Adrenal gland (tissue), 12 donors: ENCODE results near the gene MLLT1. TPM values are rescaled to one million over a fixed set of nuclear protein-coding genes. Genes with fewer than 3 reads are reported as not detected.

Experiments used
- DNase-seq, 7 donors: peaks; one replicate each; pipeline ENCODE4 v3.0.0-alpha.2; 2019 to 2020
- H3K27ac ChIP-seq, 5 donors: fragments of 200-600 bp; sonication (generic) in 4 of 5; 1 replicate in 3 of 5; 2 replicates in 2 of 5; pipeline versions ENCODE4 v1.5.1 to v1.8.0; 2016 to 2020; ENCODE audit warnings: mild to moderate bottlenecking in 1 of 5
- H3K27me3 ChIP-seq: fragments of 200-600 bp; 2 replicates; pipeline ENCODE4 v1.8.0; 2021
- H3K36me3 ChIP-seq, 2 donors: fragments of 200-600 bp; replicated peaks in 1 of 2; 1 replicate in 1 of 2; 2 replicates in 1 of 2; pipeline versions ENCODE4 v1.5.1 to v1.8.0; 2018 to 2022
- H3K4me1 ChIP-seq, 2 donors: fragments of 200-600 bp; replicated peaks in 1 of 2; 1 replicate in 1 of 2; 2 replicates in 1 of 2; pipeline versions ENCODE4 v1.5.1 to v1.8.0; 2018 to 2021
- H3K4me3 ChIP-seq, 4 donors: fragments of 200-600 bp; sonication (generic) in 3 of 4; one replicate each; pipeline ENCODE4 v1.5.1; 2016 to 2018
- H3K9me3 ChIP-seq, 3 donors: fragments of 200-600 bp; sonication (generic) in 1 of 3; replicated peaks in 1 of 3; 1 replicate in 2 of 3; 2 replicates in 1 of 3; pipeline versions ENCODE4 v1.5.1 to v1.8.0; 2016 to 2021
- CTCF ChIP-seq, 6 experiments: fragments of 450-650 bp in 4 of 6; fragments of 200-600 bp in 2 of 6; sonication (generic) in 1 of 6; IDR thresholded peaks; 1 replicate in 5 of 6; 2 replicates in 1 of 6; pipeline versions ENCODE4 v1.5.1 to v1.8.0; 2016 to 2021; ENCODE audit warnings: antibody characterized with exemption in 6 of 6, mild to moderate bottlenecking in 2 of 6, moderate library complexity in 1 of 6
- POLR2A ChIP-seq, 2 donors: fragments of 450-650 bp; IDR thresholded peaks; one replicate each; pipeline ENCODE4 v1.6.1; 2017; ENCODE audit warnings: antibody characterized with exemption in 2 of 2, mild to moderate bottlenecking in 2 of 2, moderate library complexity in 1 of 2
- WGBS, 4 donors: extraction: QIAGEN DNeasy Blood & Tissue Kit in 2 of 4; methylation state at CpG; one replicate each; pipeline versions ENCODE4 v1.1.5 to v1.1.7; 2013 to 2017; 5-methylcytosine and 5-hydroxymethylcytosine counted together
- intact Hi-C, 2 donors: fragments of 100-400 bp; cut with DNase I; formaldehyde crosslinking; loops; one replicate each; pipeline versions ENCODE4 v1.14.1 to v1.15.0; 2022 to 2023
- polyA plus RNA-seq, 3 donors: library from polyadenylated mRNA; stranded (reverse); fragments of 200-250 nt in 2 of 3; fragments of 350-450 nt in 1 of 3; fragmentation: Illumina TruSeq in 1 of 3; extraction: RNeasy Lipid Tissue Mini Kit (QIAGEN cat#74804) in 1 of 3; gene quantifications; one replicate each; pipeline ENCODE4 v1.2.3, GENCODE V29; 2013 to 2014
- total RNA-seq, 9 donors: library from RNA; depleted of rRNA in 4 of 9; stranded (reverse); fragments of >200 nt in 4 of 9; fragments of 120-200 nt in 1 of 9; fragmentation: NEBNext Ultra II Directional in 1 of 9; extraction: Animal tissue kit (Norgen Biotek cat#: 25700) in 1 of 9; gene quantifications; one replicate each; pipeline versions ENCODE4 v1.1.0 to v1.2.4, GENCODE V29; 2013 to 2023
- donor health status: healthy with polysubstance abuse.
- donor health status: Bipolar disorder and iron deficiency.
- donor health status: DM: yes; HTN: yes; CAD: no.
- donor health status: DM: no; HTN: no; CAD: no.
- donor health status: DM: no; HTN: no; CAD: no.
- donor health status: DM: yes; HTN: yes; CAD: no.

The MLLT1 gene
- total and polyA plus RNA-seq, 12 donors: 9.3 to 66.3 (median 28.2) TPM

GRCh38 chr19:6271721-6272410, 7.9 kb downstream of the MLLT1 start:
- 8 to 39% (median 19%) methylated on average over 11 to 35 of the region's 35 CpGs for WGBS, 4 donors
- H3K36me3 ChIP-seq: peaks cover 0 to 36% of the 10 kb centered on the region in 2 donors
- TF ChIP-seq POLR2A (IDR thresholded peaks at IDR 0.05): peak in 1 of 2 donors; percentile 53
- TF ChIP-seq CTCF (IDR thresholded peaks at IDR 0.05): no peak
- H3K27me3 ChIP-seq: no peaks in the 10 kb centered on the region
- peak overlapping the region; percentile 70 to 97 (median 83) for H3K27ac ChIP-seq
- intact Hi-C loops: no loop called here
- H3K4me1 ChIP-seq: peaks cover 41 to 66% of the 10 kb centered on the region in 2 donors
- DNase-seq: peak; percentile 71 to 93 (median 90)
- H3K9me3 ChIP-seq: no peaks in the 10 kb centered on the region
- peak overlapping the region in 1 of 4 donors; percentile 39 for H3K4me3 ChIP-seq

GRCh38 chr19:6271251-6271650, 8.5 kb downstream of the MLLT1 start:
- intact Hi-C loops: no loop called here
- Histone ChIP-seq H3K36me3 (peaks cover 0 to 39% of the 10 kb centered on the region in 2 donors), H3K4me1 (peaks cover 41 to 60% of the 10 kb centered on the region in 2 donors), H3K9me3 (no peaks in the 10 kb centered on the region), H3K4me3 (peak overlapping the region in 1 of 4 donors; percentile 39), H3K27me3 (no peaks in the 10 kb centered on the region), H3K27ac (peak overlapping the region; percentile 3 to 97 (median 78))
- TF ChIP-seq CTCF (IDR thresholded peaks at IDR 0.05): no peak
- TF ChIP-seq POLR2A (IDR thresholded peaks at IDR 0.05): no peak
- no peak for DNase-seq
- WGBS, 4 donors: 64 to 88% (median 80%) methylated on average over 9 of the region's 9 CpGs

DNA sequence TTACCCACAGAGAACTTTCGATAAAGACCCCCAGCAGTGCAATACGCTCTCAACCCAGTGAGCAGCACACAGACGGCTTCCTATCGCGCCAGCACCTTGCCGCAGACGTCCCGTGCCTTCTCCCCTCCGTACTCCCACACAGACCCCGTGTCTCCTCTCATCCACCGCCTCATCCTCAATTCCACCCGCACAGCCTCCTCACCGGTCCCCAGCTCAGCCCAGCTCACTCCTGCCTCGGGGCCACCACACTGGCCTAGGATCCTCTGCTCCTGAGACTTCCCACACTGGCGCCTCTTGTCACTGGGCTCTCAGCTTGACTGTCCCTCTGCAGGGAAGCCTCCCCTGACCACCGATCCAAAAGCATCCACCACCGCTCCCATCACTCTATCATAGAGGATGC, 9.0 kb downstream of the MLLT1 start:
- no peak for TF ChIP-seq CTCF (IDR thresholded peaks at IDR 0.05)
- no peak for TF ChIP-seq POLR2A (IDR thresholded peaks at IDR 0.05)
- Histone ChIP-seq H3K36me3 (peaks cover 0 to 39% of the 10 kb centered on the region in 2 donors), H3K9me3 (no peaks in the 10 kb centered on the region), H3K27me3 (no peaks in the 10 kb centered on the region), H3K4me1 (peaks cover 41 to 56% of the 10 kb centered on the region in 2 donors), H3K27ac (peak overlapping the region in 3 of 5 donors; percentile 3 to 97 (median 94)), H3K4me3 (peak overlapping the region in 1 of 4 donors; percentile 39)
- WGBS, 4 donors: 91 to 94% (median 93%) methylated on average over 17 of the region's 17 CpGs
- no peak for DNase-seq
- intact Hi-C loops: no loop called here

DNA sequence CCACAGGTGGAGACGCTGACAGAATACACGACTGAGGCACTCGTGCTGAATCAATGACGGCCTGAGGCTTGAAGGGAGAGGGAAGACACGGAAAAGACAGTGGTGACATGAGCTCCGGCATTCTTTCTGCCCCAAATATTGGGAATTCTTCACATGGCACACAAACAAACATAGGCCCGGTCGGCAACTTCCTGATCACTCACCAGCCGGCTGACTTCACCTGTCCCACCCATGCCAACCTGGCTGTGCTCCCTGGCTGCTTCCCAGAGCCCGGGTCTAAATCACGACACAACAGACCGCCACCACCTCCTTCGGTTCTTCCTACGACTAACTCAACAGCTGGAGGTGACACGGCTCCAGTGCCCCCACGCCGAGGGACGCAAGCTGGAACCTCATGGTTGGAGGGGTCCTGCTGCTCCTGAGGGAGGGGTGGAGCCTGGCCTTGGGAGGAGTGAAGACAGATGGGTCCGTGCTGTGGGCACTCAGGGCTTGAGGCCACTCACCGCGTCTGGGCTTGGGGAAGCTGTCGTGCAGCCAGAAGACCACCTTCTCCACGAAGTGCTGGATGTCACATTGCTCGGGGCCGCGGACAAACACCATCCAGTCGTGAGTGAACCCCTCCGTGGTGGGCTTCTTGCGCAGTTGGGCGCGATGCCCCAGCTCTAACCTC, 9.6 kb downstream of the MLLT1 start:
- H3K4me3 ChIP-seq: no peak overlapping the region
- no peak for TF ChIP-seq CTCF (IDR thresholded peaks at IDR 0.05)
- no peak for TF ChIP-seq POLR2A (IDR thresholded peaks at IDR 0.05)
- DNase-seq: peak in 1 of 7 donors; percentile 18
- intact Hi-C loops: no loop called here
- H3K27ac ChIP-seq: peak overlapping the region in 2 of 5 donors; percentile 94 to 97
- H3K36me3 ChIP-seq: peaks cover 0 to 39% of the 10 kb centered on the region in 2 donors
- H3K4me1 ChIP-seq: peaks cover 41 to 50% of the 10 kb centered on the region in 2 donors
- no peaks in the 10 kb centered on the region for H3K9me3 ChIP-seq
- WGBS, 4 donors: 92 to 97% (median 93%) methylated on average over 11 to 31 of the region's 31 CpGs
- no peaks in the 10 kb centered on the region for H3K27me3 ChIP-seq
